Ecto neural progenitor cell (in vitro differentiated cells): Measurements from ENCODE around the gene ZP1.
"Not testable (repeated sequence)": the region's sequence is repeated elsewhere in the genome, so short reads cannot be mapped to it uniquely, and the experiment has no call there.

Experiments
- DNase-seq: peaks from one replicate; pipeline ENCODE4 v3.0.0-alpha.2; 2018; ENCODE audit warnings: low spot score

The ZP1 gene

GRCh38 chr11:60866911-60867870 is at the start of gene ZP1:
TSS of gene ZP1 (plus strand) at chr11:60867542. CDS start at chr11:60867562, 20 bp downstream.
- DNase-seq, result no peak

GRCh38 chr11:60818057-60818456 is 49.3 kb upstream of the ZP1 start:
- no peak for DNase-seq

- DNase-seq, result no peak
Measured at GRCh38 chr11:60821827-60822599, 45.3 kb upstream of the ZP1 start.

- DNase-seq, result not testable (repeated sequence)
Measured at GRCh38 chr11:60823745-60824306, 43.5 kb upstream of the ZP1 start.

GRCh38 chr11:60825118-60825517 is 42.2 kb upstream of the ZP1 start:
- no peak for DNase-seq

GRCh38 chr11:60825790-60826189 is 41.6 kb upstream of the ZP1 start:
- DNase-seq, result no peak

- DNase-seq, result no peak
Measured at GRCh38 chr11:60830478-60831142, 36.7 kb upstream of the ZP1 start.

- peak; percentile 77 for DNase-seq
Measured at GRCh38 chr11:60831143-60831500, 36.2 kb upstream of the ZP1 start.

- no peak for DNase-seq
Measured at GRCh38 chr11:60831501-60832079, 35.8 kb upstream of the ZP1 start.

GRCh38 chr11:60834742-60835533 is 32.4 kb upstream of the ZP1 start:
- no peak for DNase-seq

- DNase-seq, result no peak
Measured at GRCh38 chr11:60835534-60835846, 31.9 kb upstream of the ZP1 start.

- DNase-seq, result no peak
Measured at GRCh38 chr11:60836866-60837515, 30.4 kb upstream of the ZP1 start.

GRCh38 chr11:60838132-60838531 is 29.2 kb upstream of the ZP1 start:
- DNase-seq, result no peak

- DNase-seq, result no peak
Measured at GRCh38 chr11:60840470-60841430, 26.6 kb upstream of the ZP1 start.

GRCh38 chr11:60841797-60842667 is 25.3 kb upstream of the ZP1 start, which contains the start of gene CCDC86:
TSS of gene CCDC86 (plus strand) at chr11:60842113. CDS start at chr11:60842125, 12 bp downstream.
- DNase-seq, result peak; percentile 98

- DNase-seq, result no peak
Measured at GRCh38 chr11:60842668-60843600, 24.4 kb upstream of the ZP1 start.
